ENCODE data around the gene SLC13A3.

Gene SLC13A3

GRCh38 chr20:46670585-46671584, 19.6 kb upstream of the SLC13A3 start:
- no peak overlapping the region for H3K4me3 ChIP-seq (ENCODE audit: extremely low read depth, insufficient read depth, low read length, poor library complexity, severe bottlenecking)
- H3K27ac ChIP-seq (ENCODE audit: low read depth, low read length, severe bottlenecking) = no peak overlapping the region
- peaks cover 5% of the 10 kb centered on the region for H3K4me1 ChIP-seq (ENCODE audit: control insufficient read depth, insufficient read depth, low read length, poor library complexity, severe bottlenecking)
- peaks cover 10% of the 10 kb centered on the region for H3K9me3 ChIP-seq (ENCODE audit: control insufficient read depth, low read length)
- 82 to 100% methylated on average over 2 of the region's 3 CpGs for WGBS, 2 experiments (ENCODE audit: insufficient coverage in 2 of 2)
- no peaks in the 10 kb centered on the region for H3K36me3 ChIP-seq (ENCODE audit: control insufficient read depth, insufficient read depth, low read length)

GRCh38 chr20:46670228-46670584, 18.9 kb upstream of the SLC13A3 start:
- WGBS, 2 experiments (ENCODE audit: insufficient coverage in 2 of 2) = no CpG with 5 or more reads among the region's 2 CpGs
- peaks cover 10% of the 10 kb centered on the region for H3K9me3 ChIP-seq (ENCODE audit: control insufficient read depth, low read length)
- H3K36me3 ChIP-seq (ENCODE audit: control insufficient read depth, insufficient read depth, low read length) = no peaks in the 10 kb centered on the region
- no peak overlapping the region for H3K4me3 ChIP-seq (ENCODE audit: extremely low read depth, insufficient read depth, low read length, poor library complexity, severe bottlenecking)
- peaks cover 5% of the 10 kb centered on the region for H3K4me1 ChIP-seq (ENCODE audit: control insufficient read depth, insufficient read depth, low read length, poor library complexity, severe bottlenecking)
- no peak overlapping the region for H3K27ac ChIP-seq (ENCODE audit: low read depth, low read length, severe bottlenecking)

- Histone ChIP-seq H3K4me3 (ENCODE audit: extremely low read depth, insufficient read depth, low read length, poor library complexity, severe bottlenecking) (no peak overlapping the region), H3K9me3 (ENCODE audit: control insufficient read depth, low read length) (peaks cover 10% of the 10 kb centered on the region), H3K36me3 (ENCODE audit: control insufficient read depth, insufficient read depth, low read length) (no peaks in the 10 kb centered on the region), H3K27ac (ENCODE audit: low read depth, low read length, severe bottlenecking) (no peak overlapping the region), H3K4me1 (ENCODE audit: control insufficient read depth, insufficient read depth, low read length, poor library complexity, severe bottlenecking) (no peaks in the 10 kb centered on the region)
- WGBS, 2 experiments (ENCODE audit: insufficient coverage in 2 of 2) = 87 to 95% methylated on average over 6 of the region's 6 CpGs
These were observed 15.7 kb upstream of the SLC13A3 start for GRCh38 chr20:46666818-46667515.

GRCh38 chr20:46666306-46666705, 15.0 kb upstream of the SLC13A3 start:
- WGBS, 2 experiments (ENCODE audit: insufficient coverage in 2 of 2) = 100% methylated on average over 3 of the region's 3 CpGs; no CpG with 5 or more reads in 1 of the 2 experiments
- H3K36me3 ChIP-seq (ENCODE audit: control insufficient read depth, insufficient read depth, low read length) = no peaks in the 10 kb centered on the region

GRCh38 chr20:46665602-46666001, 14.3 kb upstream of the SLC13A3 start:
- H3K4me3 ChIP-seq (ENCODE audit: extremely low read depth, insufficient read depth, low read length, poor library complexity, severe bottlenecking) = no peak overlapping the region
- WGBS, 2 experiments (ENCODE audit: insufficient coverage in 2 of 2) = 90 to 92% methylated on average over 2 of the region's 3 CpGs

More at GRCh38 chr20:46666306-46666705, 15.0 kb upstream of the SLC13A3 start:
- H3K4me3 ChIP-seq (ENCODE audit: extremely low read depth, insufficient read depth, low read length, poor library complexity, severe bottlenecking) = no peak overlapping the region
- H3K27ac ChIP-seq (ENCODE audit: low read depth, low read length, severe bottlenecking) = no peak overlapping the region
- H3K4me1 ChIP-seq (ENCODE audit: control insufficient read depth, insufficient read depth, low read length, poor library complexity, severe bottlenecking) = no peaks in the 10 kb centered on the region
- peaks cover 10% of the 10 kb centered on the region for H3K9me3 ChIP-seq (ENCODE audit: control insufficient read depth, low read length)

GRCh38 chr20:46663531-46663930, 12.3 kb upstream of the SLC13A3 start:
- no CpG with 5 or more reads among the region's 3 CpGs for WGBS, 2 experiments (ENCODE audit: insufficient coverage in 2 of 2)
- H3K4me1 ChIP-seq (ENCODE audit: control insufficient read depth, insufficient read depth, low read length, poor library complexity, severe bottlenecking) = no peaks in the 10 kb centered on the region
- H3K36me3 ChIP-seq (ENCODE audit: control insufficient read depth, insufficient read depth, low read length) = no peaks in the 10 kb centered on the region
- no peak overlapping the region for H3K27ac ChIP-seq (ENCODE audit: low read depth, low read length, severe bottlenecking)
- no peaks in the 10 kb centered on the region for H3K9me3 ChIP-seq (ENCODE audit: control insufficient read depth, low read length)
- no peak overlapping the region for H3K4me3 ChIP-seq (ENCODE audit: extremely low read depth, insufficient read depth, low read length, poor library complexity, severe bottlenecking)

More at GRCh38 chr20:46665602-46666001, 14.3 kb upstream of the SLC13A3 start:
- Histone ChIP-seq H3K36me3 (ENCODE audit: control insufficient read depth, insufficient read depth, low read length) (no peaks in the 10 kb centered on the region), H3K27ac (ENCODE audit: low read depth, low read length, severe bottlenecking) (no peak overlapping the region), H3K9me3 (ENCODE audit: control insufficient read depth, low read length) (peaks cover 5% of the 10 kb centered on the region), H3K4me1 (ENCODE audit: control insufficient read depth, insufficient read depth, low read length, poor library complexity, severe bottlenecking) (no peaks in the 10 kb centered on the region)

GRCh38 chr20:46661659-46662058, 10.4 kb upstream of the SLC13A3 start:
- H3K27ac ChIP-seq (ENCODE audit: low read depth, low read length, severe bottlenecking) = no peak overlapping the region
- WGBS, 2 experiments (ENCODE audit: insufficient coverage in 2 of 2) = no CpG with 5 or more reads among the region's 1 CpG
- no peaks in the 10 kb centered on the region for H3K36me3 ChIP-seq (ENCODE audit: control insufficient read depth, insufficient read depth, low read length)
- H3K4me1 ChIP-seq (ENCODE audit: control insufficient read depth, insufficient read depth, low read length, poor library complexity, severe bottlenecking) = no peaks in the 10 kb centered on the region
- H3K9me3 ChIP-seq (ENCODE audit: control insufficient read depth, low read length) = peaks cover 2% of the 10 kb centered on the region
- H3K4me3 ChIP-seq (ENCODE audit: extremely low read depth, insufficient read depth, low read length, poor library complexity, severe bottlenecking) = no peak overlapping the region

GRCh38 chr20:46660487-46660886, 9.2 kb upstream of the SLC13A3 start:
- Histone ChIP-seq H3K4me1 (ENCODE audit: control insufficient read depth, insufficient read depth, low read length, poor library complexity, severe bottlenecking) (no peaks in the 10 kb centered on the region), H3K27ac (ENCODE audit: low read depth, low read length, severe bottlenecking) (no peak overlapping the region), H3K9me3 (ENCODE audit: control insufficient read depth, low read length) (peaks cover 2% of the 10 kb centered on the region), H3K36me3 (ENCODE audit: control insufficient read depth, insufficient read depth, low read length) (no peaks in the 10 kb centered on the region), H3K4me3 (ENCODE audit: extremely low read depth, insufficient read depth, low read length, poor library complexity, severe bottlenecking) (no peak overlapping the region)
- no CpG with 5 or more reads among the region's 4 CpGs for WGBS, 2 experiments (ENCODE audit: insufficient coverage in 2 of 2)

GRCh38 chr20:46657618-46658017, 6.4 kb upstream of the SLC13A3 start:
- Histone ChIP-seq H3K27ac (ENCODE audit: low read depth, low read length, severe bottlenecking) (no peak overlapping the region), H3K4me1 (ENCODE audit: control insufficient read depth, insufficient read depth, low read length, poor library complexity, severe bottlenecking) (no peaks in the 10 kb centered on the region), H3K36me3 (ENCODE audit: control insufficient read depth, insufficient read depth, low read length) (no peaks in the 10 kb centered on the region), H3K9me3 (ENCODE audit: control insufficient read depth, low read length) (peaks cover 2% of the 10 kb centered on the region), H3K4me3 (ENCODE audit: extremely low read depth, insufficient read depth, low read length, poor library complexity, severe bottlenecking) (no peak overlapping the region)
- WGBS, 2 experiments (ENCODE audit: insufficient coverage in 2 of 2) = 74 to 97% methylated on average over 5 of the region's 7 CpGs

- Histone ChIP-seq H3K9me3 (ENCODE audit: control insufficient read depth, low read length) (peaks cover 2% of the 10 kb centered on the region), H3K27ac (ENCODE audit: low read depth, low read length, severe bottlenecking) (no peak overlapping the region), H3K4me3 (ENCODE audit: extremely low read depth, insufficient read depth, low read length, poor library complexity, severe bottlenecking) (no peak overlapping the region), H3K4me1 (ENCODE audit: control insufficient read depth, insufficient read depth, low read length, poor library complexity, severe bottlenecking) (no peaks in the 10 kb centered on the region), H3K36me3 (ENCODE audit: control insufficient read depth, insufficient read depth, low read length) (no peaks in the 10 kb centered on the region)
- WGBS, 2 experiments (ENCODE audit: insufficient coverage in 2 of 2) = 89 to 94% methylated on average over 6 to 7 of the region's 8 CpGs
These were observed 5.9 kb upstream of the SLC13A3 start for GRCh38 chr20:46657137-46657536.

GRCh38 chr20:46652699-46653098, 1.4 kb upstream of the SLC13A3 start:
- no peaks in the 10 kb centered on the region for H3K36me3 ChIP-seq (ENCODE audit: control insufficient read depth, insufficient read depth, low read length)
- no peak overlapping the region for H3K27ac ChIP-seq (ENCODE audit: low read depth, low read length, severe bottlenecking)
- no peak overlapping the region for H3K4me3 ChIP-seq (ENCODE audit: extremely low read depth, insufficient read depth, low read length, poor library complexity, severe bottlenecking)
- H3K4me1 ChIP-seq (ENCODE audit: control insufficient read depth, insufficient read depth, low read length, poor library complexity, severe bottlenecking) = no peaks in the 10 kb centered on the region
- peaks cover 2% of the 10 kb centered on the region for H3K9me3 ChIP-seq (ENCODE audit: control insufficient read depth, low read length)

All from mesodermal cell (in vitro differentiated cells).